HK-2 (cell line): ENCODE data around the gene CHD5.

Experiments
- DNase-seq: peaks from one replicate; pipeline ENCODE4 v3.0.0-alpha.2; 2018; ENCODE audit not compliant: unreplicated experiment

Gene CHD5

DNA sequence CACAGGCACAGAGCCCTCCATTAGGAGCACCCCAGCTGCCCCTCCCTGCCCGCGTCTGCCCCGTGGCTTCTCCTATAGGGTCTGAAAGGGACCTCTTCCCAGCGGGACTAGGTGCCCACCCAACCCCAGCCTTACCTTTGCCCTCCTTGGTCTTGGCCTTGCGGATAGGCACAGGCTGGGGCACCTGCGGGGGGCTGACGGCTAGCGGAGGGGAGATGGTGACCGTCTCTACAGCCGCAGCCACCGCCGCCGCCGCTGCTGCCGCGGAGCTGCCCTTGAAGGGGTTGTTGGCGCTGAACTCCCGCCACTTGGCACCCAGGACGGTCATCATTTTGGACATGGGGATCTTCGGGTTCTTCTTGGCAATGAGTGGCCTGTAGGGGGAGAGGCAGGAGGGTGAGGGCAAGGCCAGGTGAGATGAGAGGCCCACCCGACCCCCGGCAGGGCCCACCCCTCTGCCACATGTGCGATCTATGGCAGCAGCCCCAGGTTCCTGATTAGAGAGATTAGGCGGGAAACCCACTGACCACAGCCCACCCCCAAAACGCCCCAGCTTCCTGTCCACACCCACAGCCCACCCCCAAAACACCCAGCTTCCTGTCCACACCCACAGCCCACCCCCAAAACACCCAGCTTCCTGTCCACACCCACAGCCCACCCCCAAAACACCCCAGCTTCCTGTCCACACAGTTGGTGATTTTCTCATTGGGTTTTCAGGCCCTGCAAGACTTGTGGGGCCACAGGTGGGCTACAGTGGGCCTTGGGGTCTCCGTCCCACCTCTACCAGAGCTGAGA is 25.4 kb downstream of the CHD5 start:
- no peak for DNase-seq

DNA sequence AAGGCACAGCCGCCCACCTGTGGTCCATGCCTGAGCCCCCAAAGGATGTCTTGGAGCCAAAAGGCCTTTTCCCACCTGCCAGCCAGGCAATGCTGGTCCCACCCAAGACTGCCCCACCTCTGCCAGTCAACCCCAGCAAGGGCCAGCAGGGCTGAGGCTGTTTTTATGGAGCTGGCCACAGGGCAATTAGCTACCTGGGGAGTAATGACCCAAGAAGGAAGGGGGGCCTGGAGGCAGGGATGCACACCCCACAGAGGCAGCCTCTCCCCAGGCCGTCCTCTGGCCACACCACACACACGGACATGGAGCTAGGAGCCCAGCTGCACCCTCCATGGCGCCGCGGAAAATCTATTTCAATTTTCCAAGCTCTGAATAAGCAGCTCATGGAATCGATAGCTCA is 27.2 kb downstream of the CHD5 start:
- DNase-seq: no peak

DNA sequence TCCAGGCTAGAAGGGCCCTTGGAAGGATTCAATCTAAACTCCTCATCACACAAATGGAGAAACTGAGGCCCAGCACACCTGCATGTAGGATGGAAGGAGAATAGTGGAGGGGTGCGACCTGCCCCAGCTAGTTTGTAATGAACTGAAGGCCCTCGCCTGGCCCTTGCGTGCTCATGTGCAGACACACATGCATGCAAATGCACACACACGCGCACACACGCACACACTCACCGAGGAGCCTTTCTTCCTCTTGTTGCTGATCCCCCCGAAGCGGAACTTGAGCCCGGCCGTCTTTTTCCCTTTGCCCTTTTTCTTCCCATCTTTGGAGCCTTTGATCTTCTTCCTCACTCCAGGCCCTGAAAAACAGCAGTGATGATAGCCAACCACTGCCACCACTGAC is 27.9 kb downstream of the CHD5 start:
- DNase-seq: no peak

DNA sequence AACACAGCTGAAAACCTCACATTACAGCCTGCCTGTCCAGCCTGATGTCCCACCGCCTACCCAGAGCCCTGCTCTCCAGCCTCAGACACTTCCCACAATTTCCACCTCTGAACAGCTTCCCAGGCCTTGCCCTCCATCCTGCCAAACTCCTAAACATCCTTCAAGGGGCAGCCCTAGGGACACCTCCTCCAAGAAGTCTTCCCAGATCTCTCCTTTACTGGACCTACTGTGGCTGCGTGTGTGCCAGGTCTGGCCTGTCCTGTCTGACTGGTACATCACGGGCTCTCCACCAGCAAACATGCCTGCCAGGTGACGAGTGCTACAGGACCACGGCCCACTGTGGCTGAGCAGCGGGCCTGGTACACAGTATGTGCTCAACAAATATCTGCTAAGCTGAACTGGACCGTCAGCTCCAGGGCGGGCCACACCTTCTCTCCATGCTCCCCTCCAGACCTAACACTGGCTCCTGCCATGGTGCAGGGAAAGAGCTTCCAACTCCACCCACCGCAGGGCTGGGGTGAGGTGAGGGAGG is 28.8 kb downstream of the CHD5 start:
- DNase-seq: no peak

DNA sequence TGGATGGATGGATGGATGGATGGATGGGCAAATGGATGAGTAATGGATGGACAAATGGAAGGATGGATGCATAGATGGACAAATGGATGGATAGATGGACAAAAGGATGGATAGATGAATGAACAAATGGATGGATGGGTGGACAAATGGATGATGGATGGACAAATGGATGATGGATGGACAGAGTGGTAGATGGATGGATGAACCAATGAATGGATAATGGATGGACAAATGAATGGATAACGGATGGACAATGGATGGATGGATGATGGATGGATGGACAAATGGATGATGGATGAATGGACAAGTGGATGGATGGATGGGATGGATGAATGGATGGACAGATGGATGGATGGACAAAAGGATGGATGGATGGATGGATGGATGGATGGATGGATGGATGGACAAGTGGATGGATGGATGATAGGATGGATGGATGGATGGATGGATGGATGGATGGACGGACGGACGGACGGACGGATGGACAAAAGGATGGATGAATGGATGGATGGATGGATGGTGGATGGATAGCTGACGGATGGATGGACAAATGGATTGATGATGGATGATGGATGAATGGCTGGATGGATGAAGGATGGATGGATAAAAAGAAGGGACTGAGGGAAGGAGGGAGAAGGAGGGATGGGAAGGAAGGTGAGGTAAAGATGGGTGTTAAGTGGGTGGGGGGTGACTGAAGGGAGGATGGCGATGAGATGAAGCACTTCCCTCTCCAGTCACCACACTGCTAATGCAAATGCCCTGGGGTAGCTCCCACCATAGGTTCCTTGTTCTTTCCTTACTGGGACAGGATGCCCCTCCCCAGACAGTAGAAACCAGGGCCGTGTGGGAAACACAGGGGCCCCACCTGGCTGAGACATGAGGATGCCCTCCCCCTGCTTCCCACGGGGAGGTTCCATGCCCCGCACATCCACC is 29.8 kb downstream of the CHD5 start:
- no peak for DNase-seq

DNA sequence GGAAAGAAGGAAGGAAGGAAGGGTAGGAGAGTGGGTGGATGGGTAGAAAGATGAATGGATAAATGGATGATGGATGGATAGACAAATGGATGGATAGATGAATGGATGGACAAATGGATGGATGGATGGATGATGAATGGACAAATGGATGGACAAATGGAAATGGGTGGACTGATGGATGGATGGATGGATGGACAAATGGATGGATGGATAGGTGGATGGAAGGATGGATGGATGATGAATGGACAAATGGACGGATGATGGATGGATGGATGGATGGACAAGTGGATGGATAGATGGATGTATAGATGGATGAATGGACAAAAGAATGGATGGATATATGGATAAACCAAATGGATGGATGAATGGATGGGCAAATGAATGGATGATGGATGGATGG is 30.5 kb downstream of the CHD5 start:
- DNase-seq: no peak

DNA sequence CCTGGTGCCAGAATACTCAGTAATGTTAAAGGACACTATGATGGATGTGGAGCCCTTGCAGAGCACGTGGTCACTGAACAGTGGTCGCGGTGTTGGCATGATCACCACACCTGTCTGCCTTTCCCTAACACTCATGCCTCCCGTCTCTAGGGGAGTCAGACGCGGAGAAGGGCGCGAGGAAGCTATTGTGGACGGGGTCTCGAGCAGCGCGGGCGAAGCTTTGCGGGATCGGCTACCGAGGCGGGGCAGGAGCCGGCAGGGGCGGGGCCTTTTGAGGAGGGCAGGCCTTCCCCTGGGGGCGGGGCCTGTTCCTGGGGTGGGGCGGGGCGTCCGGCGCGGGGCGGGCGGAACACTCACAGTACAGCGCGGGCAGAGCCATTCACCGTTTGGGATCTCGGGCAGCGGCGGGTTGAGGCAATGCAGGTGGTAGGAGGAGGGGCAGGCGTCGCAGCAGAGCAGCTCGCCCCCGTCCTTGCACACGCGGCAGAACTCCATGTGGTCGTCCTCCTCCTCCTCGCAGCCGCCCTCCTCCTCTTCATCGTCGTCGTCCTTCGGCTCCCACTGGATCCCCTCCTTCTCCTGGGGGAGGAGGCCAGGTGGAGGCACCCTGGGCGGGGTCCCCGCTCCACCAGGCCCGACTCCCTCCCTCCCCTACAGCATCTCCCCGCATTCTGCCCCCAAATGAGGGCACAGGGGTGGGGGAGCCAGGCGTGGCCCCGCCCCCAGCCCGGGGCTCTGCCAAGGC is 31.5 kb downstream of the CHD5 start:
- peak; percentile 72 for DNase-seq

DNA sequence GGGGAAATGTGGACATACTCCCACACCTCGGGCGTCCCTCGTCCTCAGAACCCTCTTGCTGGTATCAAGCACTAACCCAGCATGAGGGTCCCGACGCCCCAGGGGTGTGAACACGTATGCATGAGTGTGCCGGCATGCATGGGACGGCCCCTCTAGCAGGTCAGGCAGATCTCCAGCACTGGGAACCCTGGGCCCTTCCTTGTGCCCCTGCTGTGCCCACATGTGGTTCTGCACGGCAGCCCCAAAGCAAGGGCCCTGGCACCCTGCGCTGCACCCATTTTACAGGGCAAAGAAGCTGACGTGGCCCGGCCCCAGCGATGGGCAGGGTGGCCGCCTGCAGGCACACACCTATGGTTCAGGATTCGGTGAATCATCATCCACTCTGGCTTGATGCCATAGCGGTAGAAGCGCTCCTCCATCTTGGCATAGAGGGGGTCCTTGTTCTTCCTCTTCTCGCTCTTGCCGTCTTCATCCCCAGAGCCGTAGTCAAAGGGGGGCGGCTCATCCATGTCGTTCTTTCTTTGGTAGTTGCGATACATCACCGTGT is 34.2 kb downstream of the CHD5 start:
- DNase-seq: no peak

DNA sequence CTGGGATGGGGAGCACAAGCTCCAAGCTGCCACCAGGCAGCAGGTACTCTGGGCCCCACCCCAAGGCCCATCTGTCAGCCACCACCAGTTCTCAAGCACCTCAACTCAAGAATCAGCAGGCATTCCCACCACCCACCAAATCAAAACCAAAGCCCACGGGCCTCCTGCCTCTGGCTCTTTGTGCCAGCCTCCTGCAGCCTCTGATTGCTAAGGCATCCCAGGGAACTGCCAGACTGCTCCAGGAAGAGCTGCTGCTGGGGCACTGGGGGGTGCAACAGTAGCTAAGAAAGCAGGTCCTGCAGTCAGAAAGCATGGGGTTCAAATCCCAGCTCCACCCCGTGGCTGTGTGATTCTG is 34.7 kb downstream of the CHD5 start:
- no peak for DNase-seq

DNA sequence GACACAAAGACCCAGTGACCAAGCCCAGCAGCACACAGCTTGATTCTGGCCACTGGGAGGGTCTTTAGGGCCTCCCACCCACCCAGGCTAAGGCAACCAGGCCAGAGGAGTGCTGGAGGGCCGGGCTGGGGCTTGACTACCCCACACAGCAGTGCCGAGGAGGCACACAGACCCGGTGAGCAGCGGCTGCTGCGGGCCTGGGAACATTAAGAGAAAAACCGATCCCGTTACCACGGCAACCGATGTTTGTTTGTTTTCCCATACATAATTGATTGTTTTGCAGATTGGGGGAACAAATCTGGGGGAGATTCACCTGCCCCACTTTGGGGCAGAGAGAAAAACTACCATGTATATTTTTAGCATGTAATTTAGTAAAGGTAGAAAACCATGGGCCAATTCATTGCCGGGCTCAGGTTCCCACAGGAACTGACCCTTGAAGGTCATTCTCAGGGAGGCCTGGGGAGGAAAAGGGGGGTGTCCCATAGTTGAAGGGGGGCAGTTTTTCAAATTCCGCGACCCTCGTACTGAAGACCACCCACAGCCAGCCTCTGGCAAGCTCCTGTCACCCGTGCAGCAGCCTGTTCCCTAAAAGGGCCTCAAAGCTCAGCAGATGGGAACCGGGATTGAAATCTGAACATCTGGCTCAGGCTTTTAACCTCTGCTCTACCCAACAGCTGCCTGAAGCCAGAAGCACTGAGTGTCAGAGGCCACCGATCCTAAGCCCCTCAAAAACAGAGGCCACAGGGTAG is 35.3 kb downstream of the CHD5 start:
- no peak for DNase-seq

DNA sequence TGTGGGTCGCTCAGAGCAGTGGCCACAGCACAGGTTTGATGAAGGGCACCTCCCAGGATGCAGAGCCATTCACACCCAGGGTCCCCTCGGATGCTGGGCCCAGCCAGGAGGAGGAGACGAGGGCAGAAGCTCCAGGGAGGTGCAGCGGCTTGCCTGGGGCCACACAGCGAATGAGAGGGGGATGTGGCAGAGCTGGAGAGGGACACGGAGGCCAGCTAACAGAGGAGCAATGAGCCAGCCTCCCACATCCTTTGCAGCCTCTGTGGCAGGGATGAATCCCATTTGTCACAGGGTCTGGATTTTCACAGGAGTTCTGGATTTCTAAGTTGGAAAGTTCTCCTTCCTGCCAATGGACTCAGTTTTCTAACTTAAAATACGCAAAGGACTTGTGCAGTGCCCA is 35.9 kb downstream of the CHD5 start:
- DNase-seq: no peak

DNA sequence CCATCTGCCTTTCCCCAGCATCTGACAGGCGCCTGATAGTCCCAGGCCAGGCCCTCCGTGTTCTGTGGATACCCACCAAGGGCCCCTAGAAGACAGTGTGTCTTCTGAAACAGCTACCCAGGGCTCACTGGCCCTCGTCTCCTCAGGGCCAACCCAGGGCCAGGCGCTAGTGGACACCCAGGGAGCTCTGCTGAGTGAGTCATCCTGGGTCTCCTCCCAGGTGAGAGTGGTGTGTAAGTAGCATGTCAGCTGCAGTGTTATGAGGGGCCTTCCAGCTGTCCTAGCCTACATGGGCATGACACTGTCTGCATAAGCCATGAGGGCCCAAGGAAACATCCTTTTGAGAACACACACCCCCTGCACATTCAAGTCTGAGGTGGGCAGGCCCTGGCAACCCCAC is 36.7 kb downstream of the CHD5 start:
- DNase-seq: no peak

DNA sequence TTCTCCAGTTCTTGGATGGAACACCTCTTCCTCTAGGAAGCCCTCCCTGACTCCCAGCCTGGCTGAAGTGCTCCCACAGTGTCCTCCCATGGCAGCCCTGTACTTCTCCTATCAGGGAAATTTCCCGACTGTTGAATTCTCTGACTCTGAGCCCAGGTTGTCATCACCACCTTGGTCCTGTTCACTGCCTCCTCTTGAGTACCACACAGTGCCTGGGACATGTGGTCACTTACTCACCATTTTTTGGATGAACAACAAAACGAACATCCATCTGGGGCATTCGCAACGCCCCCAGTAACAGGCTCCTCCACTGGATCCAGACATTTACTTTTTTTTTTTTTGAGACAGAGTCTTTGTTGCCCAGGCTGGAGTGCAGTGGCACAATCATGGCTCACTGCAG is 37.4 kb downstream of the CHD5 start:
- DNase-seq: no peak

DNA sequence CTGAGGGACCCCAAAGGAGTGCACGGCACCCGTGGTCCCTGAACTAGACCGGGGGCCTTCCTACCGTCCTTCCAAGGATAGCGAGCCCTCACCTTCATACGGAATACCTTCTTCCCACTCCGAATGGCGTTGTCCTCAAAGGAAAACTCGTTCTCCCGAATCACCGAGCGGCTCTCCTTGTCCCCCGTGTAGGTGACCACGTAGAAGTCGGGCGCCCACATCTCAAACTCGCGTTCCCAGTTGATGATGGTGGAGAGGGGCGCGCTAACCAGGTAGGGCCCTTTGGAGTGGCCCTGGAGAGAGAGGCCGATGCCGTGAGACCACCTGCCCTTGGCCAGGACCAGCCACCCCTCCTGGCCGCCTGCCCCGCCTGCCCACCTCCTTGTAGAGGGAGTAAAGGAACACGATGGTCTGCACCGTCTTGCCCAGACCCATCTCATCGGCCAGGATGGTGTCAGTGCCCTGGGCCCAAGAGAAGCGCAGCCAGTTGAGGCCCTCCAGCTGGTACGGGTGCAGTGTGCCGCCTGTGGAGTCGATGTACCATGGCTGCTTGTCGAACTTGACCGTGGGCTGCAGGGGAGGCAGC is 38.0 kb downstream of the CHD5 start:
- DNase-seq: no peak

DNA sequence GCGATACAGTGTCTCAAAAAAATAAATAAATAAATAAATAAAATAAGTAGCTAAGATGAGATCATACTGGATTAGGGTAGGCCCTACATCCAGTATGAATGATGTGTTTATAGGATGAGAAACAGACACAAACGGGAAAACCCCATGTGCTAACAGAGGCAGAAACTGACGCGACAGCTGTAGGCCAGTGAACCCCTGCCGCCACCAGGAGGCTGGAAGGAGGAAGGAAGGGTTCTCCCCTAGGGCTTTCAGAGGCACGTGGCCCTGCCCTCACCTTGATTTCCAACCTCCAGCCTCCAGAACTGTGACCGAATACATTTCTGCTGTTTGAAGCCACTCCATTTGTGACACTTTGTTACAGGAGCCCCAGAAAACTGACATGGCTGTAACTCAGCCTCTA is 38.5 kb downstream of the CHD5 start:
- DNase-seq: no peak

DNA sequence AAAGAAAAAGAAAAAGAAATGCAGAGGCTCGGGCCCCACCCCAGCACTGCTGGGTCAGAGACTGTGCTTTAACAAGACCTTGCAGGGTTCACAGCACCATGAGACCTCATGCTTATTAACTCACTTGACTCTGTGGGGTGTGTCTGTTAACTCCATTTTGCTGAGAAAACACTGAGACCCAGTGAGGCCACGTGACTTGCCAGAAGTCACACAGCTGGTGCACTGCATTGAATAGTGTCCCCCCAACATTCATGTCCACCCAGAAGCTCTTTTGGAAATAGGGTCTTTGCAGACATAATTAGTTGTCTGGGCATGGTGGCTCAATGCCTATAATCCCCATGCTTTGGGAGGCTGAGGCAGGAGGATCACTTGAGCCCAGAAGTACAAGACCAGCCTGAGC is 39.7 kb downstream of the CHD5 start:
- no peak for DNase-seq

DNA sequence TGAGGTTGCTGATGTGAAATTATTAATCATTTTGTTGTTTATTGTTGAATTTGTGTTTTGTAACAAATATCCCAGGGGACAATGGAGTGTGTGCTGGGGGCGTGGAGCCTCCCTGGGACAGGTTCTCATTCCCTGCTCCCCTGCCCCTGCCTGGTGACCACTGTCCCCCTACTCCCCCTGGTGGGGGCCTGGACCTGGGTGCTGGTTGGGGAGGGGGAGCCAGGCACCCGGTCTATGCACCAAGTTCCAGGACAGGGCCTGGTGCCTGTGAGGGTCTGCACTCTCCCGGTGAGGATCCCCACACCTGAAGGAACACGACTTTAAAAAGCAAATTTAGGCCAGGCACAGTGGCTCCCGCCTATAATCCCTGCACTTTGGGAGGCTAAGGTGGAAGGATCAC is 42.4 kb downstream of the CHD5 start:
- no peak for DNase-seq

DNA sequence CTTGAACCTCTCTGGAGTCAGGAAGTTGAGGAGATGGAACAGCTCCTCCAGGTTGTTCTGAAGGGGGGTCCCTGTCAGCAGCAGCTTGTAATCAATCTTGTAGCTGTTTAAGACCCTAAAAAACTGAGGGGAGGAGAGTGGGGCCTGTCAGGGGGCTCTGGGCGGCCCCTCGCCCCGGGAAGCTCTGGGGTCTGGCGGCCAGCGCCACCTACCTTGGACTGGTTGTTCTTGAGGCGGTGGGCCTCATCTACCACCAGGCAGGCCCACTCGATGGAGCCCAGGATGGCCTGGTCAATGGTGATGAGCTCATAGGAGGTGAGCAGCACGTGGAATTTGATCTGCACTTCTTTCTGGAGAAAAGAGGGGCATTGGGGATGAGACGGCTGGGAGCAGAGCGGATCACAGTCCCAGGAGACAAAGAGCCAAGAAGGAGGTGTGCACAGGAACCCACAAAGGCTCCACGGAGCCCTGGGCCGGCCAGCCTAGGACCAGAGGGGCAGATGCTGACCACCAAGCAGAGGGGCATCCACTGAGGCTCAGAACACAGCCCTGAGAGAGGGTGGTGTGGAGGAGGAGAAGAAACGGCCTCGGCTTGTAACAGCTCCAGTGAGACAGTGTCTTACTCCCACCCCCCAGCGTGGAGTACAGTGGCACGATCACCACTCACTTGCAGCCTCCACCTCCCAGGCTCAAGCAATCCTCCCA is 43.5 kb downstream of the CHD5 start:
- DNase-seq: no peak

DNA sequence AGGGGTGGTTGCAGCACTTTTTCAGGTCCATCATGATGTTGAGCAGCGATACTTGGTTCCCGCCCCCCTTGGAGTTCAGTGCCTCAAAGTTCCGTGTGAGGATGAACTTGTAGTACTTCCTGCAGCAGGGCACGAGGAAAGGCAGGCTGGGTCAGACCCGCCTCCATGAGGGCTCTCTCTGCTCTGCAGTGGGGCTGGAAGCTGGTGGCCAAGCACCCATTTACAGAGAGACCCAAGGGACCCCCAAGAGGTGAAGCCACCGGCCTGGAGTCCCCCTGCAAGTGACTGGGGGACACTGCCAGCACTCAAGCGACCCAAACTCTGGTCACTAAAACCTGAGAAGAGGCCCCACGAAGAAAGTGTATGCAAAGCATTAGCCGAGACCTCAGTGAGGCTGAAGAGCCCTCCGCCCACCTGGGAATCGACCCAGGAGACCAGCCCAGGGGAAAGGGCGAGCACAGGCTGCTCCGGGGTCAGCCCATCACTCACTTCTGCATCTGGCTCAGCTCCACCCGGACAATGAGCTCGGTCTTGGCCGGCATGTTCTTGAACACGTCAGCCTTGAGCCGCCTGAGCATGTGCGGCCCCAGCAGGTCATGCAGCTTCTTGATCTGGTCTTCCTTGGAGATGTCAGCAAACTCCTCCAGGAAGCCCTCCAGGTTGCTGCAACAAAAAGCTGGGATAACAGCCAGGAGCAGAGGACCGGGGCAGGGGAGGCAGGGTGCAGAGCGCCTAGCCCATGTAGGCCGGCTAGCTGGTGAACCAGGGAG is 45.2 kb downstream of the CHD5 start:
- no peak for DNase-seq
